GM12801 (cell line): ENCODE measurements around the gene CARD10.

ENCODE experiments used
- CTCF ChIP-seq: IDR thresholded peaks from one replicate; pipeline ENCODE4 v1.5.1; 2011; ENCODE audit warnings: control low read depth; ENCODE audit not compliant: insufficient read length; ENCODE audit errors: extremely low read depth

The CARD10 gene

DNA sequence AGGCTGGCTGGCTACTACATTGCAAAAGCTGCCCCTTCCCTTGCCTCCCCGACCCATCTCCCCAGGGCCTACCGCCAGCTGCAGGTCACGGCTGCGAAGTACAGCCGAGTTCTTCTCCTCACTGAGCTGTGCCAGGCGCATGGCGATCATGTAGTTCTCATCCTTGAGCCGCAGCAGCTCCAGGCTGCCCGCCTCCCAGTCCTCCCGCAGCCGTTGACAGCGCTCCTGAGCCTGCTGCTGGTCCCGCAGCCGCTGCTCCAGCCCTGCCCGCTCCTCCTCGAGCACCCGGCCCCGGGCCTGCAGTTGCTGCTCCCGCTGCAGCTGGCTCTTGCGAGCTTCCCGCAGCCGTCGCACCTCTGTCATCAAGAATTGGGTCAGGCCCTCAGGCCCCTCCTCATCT lies 3.3 kb downstream of the CARD10 start:
- TF ChIP-seq CTCF = no peak

DNA sequence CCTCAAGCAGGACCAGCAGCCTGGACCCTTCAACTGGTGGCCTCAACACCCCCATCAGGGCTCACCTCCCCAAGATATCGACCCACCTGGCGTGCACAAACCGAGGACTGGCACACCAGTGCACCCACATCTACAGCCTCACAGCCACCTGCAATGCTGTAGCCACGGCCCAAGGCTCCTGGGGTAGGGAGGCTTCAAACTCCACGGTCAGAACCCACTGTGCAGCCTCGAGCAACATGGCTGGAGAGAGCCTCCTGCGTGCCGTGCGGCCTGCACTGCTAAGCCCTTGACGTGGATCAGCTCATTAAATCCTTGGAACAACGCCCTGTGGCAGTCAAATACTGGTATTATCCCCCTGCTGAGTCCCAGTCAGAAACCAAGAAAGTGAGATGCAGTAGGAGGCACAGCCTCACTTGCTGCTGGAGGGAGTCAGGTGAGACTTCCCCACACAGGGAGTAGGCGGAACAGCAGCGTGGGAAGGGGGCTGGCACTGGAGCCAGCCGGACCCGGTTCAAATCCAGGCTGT lies 4.6 kb downstream of the CARD10 start:
- TF ChIP-seq CTCF = no peak

- no peak for TF ChIP-seq CTCF
Measured at GRCh38 chr22:37511395-37512104, 7.7 kb downstream of the CARD10 start.

DNA sequence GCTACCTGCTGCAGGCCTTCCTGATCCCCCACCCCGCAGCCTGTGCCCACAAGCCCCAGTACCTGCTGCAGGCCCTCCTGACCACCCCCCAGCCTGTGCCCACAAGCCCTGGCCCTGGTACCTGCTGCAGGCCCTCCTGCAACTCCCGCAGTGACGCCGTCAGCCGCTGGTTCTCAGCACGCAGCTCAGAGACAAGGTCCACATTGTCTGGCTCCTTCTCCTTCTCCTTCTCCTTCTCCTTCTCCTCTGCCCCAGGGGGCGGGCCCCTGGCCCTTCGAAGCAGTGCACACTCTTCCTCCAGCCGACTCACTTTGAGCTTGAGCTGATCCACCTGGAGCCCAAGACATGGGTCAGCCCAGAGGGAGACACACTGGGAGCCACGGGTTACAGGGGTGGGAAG lies 9.1 kb downstream of the CARD10 start:
- no peak for TF ChIP-seq CTCF

GRCh38 chr22:37509059-37509860 lies 10.0 kb downstream of the CARD10 start:
- TF ChIP-seq CTCF = no peak

DNA sequence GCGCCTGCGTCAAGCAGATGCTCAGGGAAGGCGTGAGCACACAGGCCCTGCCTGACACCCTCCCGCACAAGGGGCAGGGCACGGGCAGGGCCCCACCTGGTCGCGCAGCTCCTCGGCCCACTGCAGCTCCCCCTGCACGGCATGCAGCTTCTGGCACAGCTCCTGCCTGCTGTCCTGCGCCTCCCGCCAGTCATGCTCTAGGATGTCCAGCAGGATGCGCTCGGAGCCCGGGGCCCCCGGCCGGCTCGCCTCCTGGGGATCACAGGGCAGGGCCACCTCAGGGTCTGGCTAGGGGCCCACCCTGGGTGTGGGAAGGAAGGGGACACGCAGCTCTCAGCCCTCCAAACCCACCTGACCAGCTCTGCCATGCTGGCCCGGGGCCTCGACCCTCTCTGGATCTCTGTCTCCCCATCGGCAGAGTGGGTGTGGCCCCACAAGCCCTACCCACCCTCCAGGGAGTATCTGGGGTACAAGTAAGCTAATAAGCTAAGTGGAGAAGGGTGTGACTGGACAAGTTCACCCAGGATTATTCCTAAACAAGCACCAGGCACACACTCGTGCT lies 10.7 kb downstream of the CARD10 start:
- TF ChIP-seq CTCF = no peak

GRCh38 chr22:37507731-37508130 lies 11.5 kb downstream of the CARD10 start:
- TF ChIP-seq CTCF = no peak
